Measurements from ENCODE around the gene PCNX1. TPM values are rescaled to one million over a fixed set of nuclear protein-coding genes. Genes with fewer than 3 reads are reported as not detected.

PCNX1 gene
- total RNA-seq, 1 experiment from 2014 or later, result 48.0 TPM

- no peak overlapping the region for H2BK120ac ChIP-seq (ENCODE audit: low read depth, low read length, poor library complexity, severe bottlenecking)
- H2BK15ac ChIP-seq (ENCODE audit: low read depth, low read length), result no peak overlapping the region
- no peak overlapping the region for H2BK5ac ChIP-seq (ENCODE audit: insufficient read length, low read length)
- no peak overlapping the region for H3K4ac ChIP-seq (ENCODE audit: low read depth, low read length)
- H3K23me2 ChIP-seq (ENCODE audit: insufficient read length, low read depth, low read length, poor library complexity, severe bottlenecking), result no peaks in the 10 kb centered on the region
- no peaks in the 10 kb centered on the region for H3K79me1 ChIP-seq (ENCODE audit: insufficient read depth, low read depth, low read length, poor library complexity, severe bottlenecking)
- no CpG with 5 or more reads among the region's 3 CpGs for WGBS (ENCODE audit: extremely low coverage, insufficient read length, low lambda C conversion rate)
- H4K5ac ChIP-seq (ENCODE audit: insufficient read length, low read depth, low read length), result no peak overlapping the region
- no peak overlapping the region for H3K14ac ChIP-seq (ENCODE audit: insufficient read depth, low read length)
- no peaks in the 10 kb centered on the region for H3K79me2 ChIP-seq (ENCODE audit: insufficient read depth, low read length)
- no peak overlapping the region for H2BK12ac ChIP-seq (ENCODE audit: insufficient read length, low read depth, low read length)
- H3K56ac ChIP-seq (ENCODE audit: insufficient read length, low read depth, low read length), result no peak overlapping the region
- DNase-seq, result no peak
- H3K23ac ChIP-seq (ENCODE audit: insufficient read length, low read depth, low read length), result no peak overlapping the region
- H2AFZ ChIP-seq (ENCODE audit: low read length), result no peak overlapping the region
- peaks cover 30% of the 10 kb centered on the region for H3K9me3 ChIP-seq (ENCODE audit: control insufficient read depth, low read depth, low read length)
- H3K9me3 Mint-ChIP-seq, result peaks cover 48 to 49% of the 10 kb centered on the region in 2 experiments
- no peak overlapping the region for H3K18ac ChIP-seq (ENCODE audit: insufficient read length, low read depth, low read length)
- no peak overlapping the region for H3K27ac ChIP-seq (ENCODE audit: insufficient read length, low read depth, low read length)
- TF ChIP-seq CTCF (conservative IDR thresholded peaks at IDR 0.05), result no peak
- no peak overlapping the region for H3K9ac ChIP-seq (ENCODE audit: extremely low read depth, insufficient read length, low read length)
- H4K8ac ChIP-seq (replicated peaks; ENCODE audit: insufficient read length, low read depth, low read length), result no peak overlapping the region
- no peaks in the 10 kb centered on the region for H4K20me1 ChIP-seq (ENCODE audit: control insufficient read depth, insufficient read depth, insufficient read length)
- H3K4me3 Mint-ChIP-seq, result no peak overlapping the region
- no peak overlapping the region for H2BK20ac ChIP-seq (ENCODE audit: low read depth, low read length, poor library complexity, severe bottlenecking)
- H3K4me2 ChIP-seq (ENCODE audit: insufficient read depth, insufficient read length, low read length), result no peak overlapping the region
- peaks cover 5% of the 10 kb centered on the region; the same call in 1 of the 2 replicates for H3K27me3 Mint-ChIP-seq (ENCODE audit: low read depth)
- H4K91ac ChIP-seq (ENCODE audit: insufficient read length, low read depth, low read length), result no peak overlapping the region
- no peak overlapping the region for H2AK5ac ChIP-seq (ENCODE audit: insufficient read length, low read length)
- H3K27ac Mint-ChIP-seq, result no peak overlapping the region
- no peak overlapping the region for H3T11ph ChIP-seq (ENCODE audit: low read length)
- H3K27me3 ChIP-seq (ENCODE audit: insufficient read depth, low read length), result no peaks in the 10 kb centered on the region
- H3K4me1 Mint-ChIP-seq, result peaks cover 1 to 2% of the 10 kb centered on the region in 2 experiments; a peak in 2 of 4 replicates
- H3K4me1 ChIP-seq (ENCODE audit: insufficient read depth, low read length), result peaks cover under 1% of the 10 kb centered on the region; the same call in 1 of the 2 replicates
- peaks cover 22 to 40% (median 36%) of the 10 kb centered on the region in 3 experiments for H3K36me3 Mint-ChIP-seq (ENCODE audit: insufficient read depth in 1 of 3, low read depth in 3 of 3)
These were observed 241.4 kb downstream of the PCNX1 start for GRCh38 chr14:71148627-71149026.

All from H9 (cell line).